ENCODE results near the gene PCDHA1. TPM values are rescaled to one million over a fixed set of nuclear protein-coding genes. Genes with fewer than 3 reads are reported as not detected.
A peak's percentile ranks its signal among the peaks of the same experiment; 100 is the strongest.
"Not testable (repeated sequence)": the region's sequence is repeated elsewhere in the genome, so short reads cannot be mapped to it uniquely, and the experiment has no call there.

PCDHA1 gene
- total RNA-seq, 1 donor from 2014 or later, result not detected

GRCh38 chr5:140849831-140850634, 64.1 kb downstream of the PCDHA1 start:
- not testable (repeated sequence) for DNase-seq

- peak; percentile 24 for DNase-seq
Observed at GRCh38 chr5:140855772-140856674, 70.1 kb downstream of the PCDHA1 start, which contains the start of gene PCDHA10. PCDHA10 (plus strand) TSS chr5:140855897; CDS start chr5:140856049, 152 bp downstream.

- DNase-seq, result no peak
Observed at GRCh38 chr5:140857177-140857986, 71.4 kb downstream of the PCDHA1 start.

- DNase-seq, result no peak
Observed at GRCh38 chr5:140857987-140858240, 72.0 kb downstream of the PCDHA1 start.

- no peak for DNase-seq
Observed at GRCh38 chr5:140862441-140863295, 76.7 kb downstream of the PCDHA1 start.

GRCh38 chr5:140868721-140869554, 83.0 kb downstream of the PCDHA1 start, which contains the start of gene PCDHA11:
PCDHA11 (plus strand) TSS chr5:140868957; CDS start chr5:140869104, 147 bp downstream.
- peak; percentile 23 for DNase-seq

GRCh38 chr5:140869555-140869886, 83.6 kb downstream of the PCDHA1 start:
- DNase-seq, result no peak

- no peak for DNase-seq
Observed at GRCh38 chr5:140870221-140871201, 84.6 kb downstream of the PCDHA1 start.

GRCh38 chr5:140875085-140876065, 89.4 kb downstream of the PCDHA1 start, which contains the start of gene PCDHA12:
PCDHA12 (plus strand) TSS chr5:140875308; CDS start chr5:140875473, 165 bp downstream.
- DNase-seq, result no peak

GRCh38 chr5:140876541-140877261, 90.8 kb downstream of the PCDHA1 start:
- not testable (repeated sequence) for DNase-seq

GRCh38 chr5:140877262-140877581, 91.3 kb downstream of the PCDHA1 start:
- no peak for DNase-seq

GRCh38 chr5:140881889-140882590, 96.1 kb downstream of the PCDHA1 start, which contains the start of gene PCDHA13:
PCDHA13 (plus strand) TSS chr5:140882124; CDS start chr5:140882269, 145 bp downstream.
- DNase-seq, result peak; percentile 11

- no peak for DNase-seq
Observed at GRCh38 chr5:140882591-140882899, 96.6 kb downstream of the PCDHA1 start.

- no peak for DNase-seq
Observed at GRCh38 chr5:140883373-140883772, 97.4 kb downstream of the PCDHA1 start.

GRCh38 chr5:140883927-140884697, 98.2 kb downstream of the PCDHA1 start:
- DNase-seq, result no peak

- no peak for DNase-seq
Observed at GRCh38 chr5:140916325-140916724, 130.4 kb downstream of the PCDHA1 start.
